Esophagus muscularis mucosa (tissue), 4 donors: ENCODE data around the gene DFFB. TPM values are rescaled to one million over a fixed set of nuclear protein-coding genes. Genes with fewer than 3 reads are reported as not detected.

Source experiments
- DNase-seq: peaks from one replicate; pipeline ENCODE4 v3.0.0-alpha.2; 2017; ENCODE audit errors: extremely low spot score
- H3K27ac ChIP-seq, 4 donors: fragments of 200-600 bp; sonication (generic); replicated peaks in 1 of 4; 1 replicate in 3 of 4; 2 replicates in 1 of 4; pipeline ENCODE4 v1.5.1; 2016 to 2019; ENCODE audit warnings: mild to moderate bottlenecking in 1 of 4
- H3K27me3 ChIP-seq, 4 donors: fragments of 200-600 bp; sonication (generic); one replicate each; pipeline versions ENCODE4 v1.5.1 to v1.6.0; 2016 to 2019
- H3K36me3 ChIP-seq, 4 donors: fragments of 200-600 bp; sonication (generic); one replicate each; pipeline ENCODE4 v1.5.1; 2016 to 2019
- H3K4me1 ChIP-seq, 4 donors: fragments of 200-600 bp; sonication (generic); one replicate each; pipeline ENCODE4 v1.5.1; 2016 to 2019
- H3K4me3 ChIP-seq, 4 donors: fragments of 200-600 bp; sonication (generic); 1 replicate in 2 of 4; 2 replicates in 2 of 4; pipeline ENCODE4 v1.5.1; 2016 to 2019; ENCODE audit warnings: mild to moderate bottlenecking in 4 of 4, moderate library complexity in 1 of 4
- H3K9me3 ChIP-seq, 4 donors: fragments of 200-600 bp; sonication (generic); 1 replicate in 3 of 4; 2 replicates in 1 of 4; pipeline ENCODE4 v1.5.1; 2016 to 2019
- CTCF ChIP-seq, 3 experiments: fragments of 200-600 bp in 2 of 3; fragments of 450-650 bp in 1 of 3; sonication (generic) in 2 of 3; IDR thresholded peaks; one replicate each; pipeline ENCODE4 v1.5.1; 2017 to 2019; ENCODE audit warnings: antibody characterized with exemption in 3 of 3, mild to moderate bottlenecking in 2 of 3, moderate library complexity in 1 of 3
- EP300 ChIP-seq: sonication (generic); formaldehyde crosslinking; IDR thresholded peaks from one replicate; pipeline ENCODE4 v1.6.1; 2017; ENCODE audit warnings: antibody characterized with exemption
- POLR2A ChIP-seq: fragments of 450-650 bp; IDR thresholded peaks from one replicate; pipeline ENCODE4 v1.6.1; 2017; ENCODE audit warnings: antibody characterized with exemption, moderate library complexity, mild to moderate bottlenecking, low read depth
- POLR2AphosphoS5 ChIP-seq, 2 donors: sonication (generic); formaldehyde crosslinking; IDR thresholded peaks; one replicate each; pipeline ENCODE4 v1.6.1; 2017; ENCODE audit warnings: antibody characterized with exemption in 2 of 2
- WGBS: methylation state at CpG from one replicate; pipeline ENCODE4 v1.1.5; 2018; 5-methylcytosine and 5-hydroxymethylcytosine counted together
- intact Hi-C: fragments of 100-400 bp; cut with DNase I; formaldehyde crosslinking; loops from one replicate; pipeline ENCODE4 v1.15.1; 2023
- total RNA-seq, 4 donors: library from RNA; depleted of rRNA; stranded (reverse); fragments of >200 nt; gene quantifications; one replicate each; pipeline versions ENCODE4 v1.1.0 to v1.2.1, GENCODE V29; 2016

DFFB gene
- total RNA-seq, 4 donors from 2014 or later, result 5.0 to 13.4 (median 5.2) TPM

GRCh38 chr1:3921765-3922164, 64.5 kb downstream of the DFFB start:
- H3K27me3 ChIP-seq, result peaks cover 0 to 63% (median 2%) of the 10 kb centered on the region in 4 donors

GRCh38 chr1:3922201-3922725, 65.0 kb downstream of the DFFB start:
- Histone ChIP-seq H3K36me3 (no peaks in the 10 kb centered on the region), H3K27me3 (peaks cover 0 to 59% (median 2%) of the 10 kb centered on the region in 4 donors), H3K9me3 (no peaks in the 10 kb centered on the region), H3K4me1 (peaks cover 0 to 8% (median 0%) of the 10 kb centered on the region in 4 donors), H3K27ac (no peak overlapping the region), H3K4me3 (no peak overlapping the region)
- DNase-seq, result no peak
- intact Hi-C loops, result loop anchor here (10.0 kb wide), 1 partner anchor 1963 kb away; no protein-coding TSS in a partner anchor
- TF ChIP-seq CTCF (IDR thresholded peaks at IDR 0.05), result no peak
- no peak for TF ChIP-seq POLR2AphosphoS5 (IDR thresholded peaks at IDR 0.05)
- TF ChIP-seq EP300, result no peak
- no peak for TF ChIP-seq POLR2A
- WGBS, result 79% methylated on average over 6 of the region's 6 CpGs

More at GRCh38 chr1:3921765-3922164, 64.5 kb downstream of the DFFB start:
- 73% methylated on average over 8 of the region's 8 CpGs for WGBS
- Histone ChIP-seq H3K36me3 (no peaks in the 10 kb centered on the region), H3K9me3 (no peaks in the 10 kb centered on the region), H3K4me3 (no peak overlapping the region), H3K27ac (no peak overlapping the region), H3K4me1 (peaks cover 0 to 8% (median 0%) of the 10 kb centered on the region in 4 donors)
- TF ChIP-seq POLR2A (no peak), CTCF (IDR thresholded peaks at IDR 0.05) (no peak), EP300 (no peak), POLR2AphosphoS5 (IDR thresholded peaks at IDR 0.05) (no peak)
- no peak for DNase-seq
- intact Hi-C loops, result loop anchor here (10.0 kb wide), 1 partner anchor 1963 kb away; no protein-coding TSS in a partner anchor

- H3K27ac ChIP-seq, result no peak overlapping the region
- 56% methylated on average over 6 of the region's 6 CpGs for WGBS
- H3K27me3 ChIP-seq, result peaks cover 0 to 58% (median 2%) of the 10 kb centered on the region in 4 donors
- no peaks in the 10 kb centered on the region for H3K9me3 ChIP-seq
- no peaks in the 10 kb centered on the region for H3K36me3 ChIP-seq
- intact Hi-C loops, result loop anchor here (10.0 kb wide), 1 partner anchor 1962 kb away; no protein-coding TSS in a partner anchor
- TF ChIP-seq EP300 (no peak), CTCF (IDR thresholded peaks at IDR 0.05) (no peak), POLR2AphosphoS5 (IDR thresholded peaks at IDR 0.05) (no peak), POLR2A (no peak)
- no peak for DNase-seq
- H3K4me1 ChIP-seq, result peaks cover 0 to 8% (median 0%) of the 10 kb centered on the region in 4 donors
- no peak overlapping the region for H3K4me3 ChIP-seq
Measured at GRCh38 chr1:3922851-3923250, 65.6 kb downstream of the DFFB start.

GRCh38 chr1:3923378-3924185, 66.3 kb downstream of the DFFB start:
- H3K9me3 ChIP-seq, result no peaks in the 10 kb centered on the region
- no peak overlapping the region for H3K4me3 ChIP-seq
- no peak for TF ChIP-seq POLR2AphosphoS5 (IDR thresholded peaks at IDR 0.05)
- no peak for DNase-seq
- 79% methylated on average over 11 of the region's 25 CpGs for WGBS
- intact Hi-C loops, result loop anchor here (10.0 kb wide), 1 partner anchor 1961 kb away; no protein-coding TSS in a partner anchor
- no peak overlapping the region for H3K27ac ChIP-seq
- H3K36me3 ChIP-seq, result no peaks in the 10 kb centered on the region
- peaks cover 0 to 62% (median 2%) of the 10 kb centered on the region in 4 donors for H3K27me3 ChIP-seq
- peaks cover 0 to 8% (median 0%) of the 10 kb centered on the region in 4 donors for H3K4me1 ChIP-seq

- H3K27me3 ChIP-seq, result peaks cover 0 to 61% (median 2%) of the 10 kb centered on the region in 4 donors
- no peaks in the 10 kb centered on the region for H3K36me3 ChIP-seq
- intact Hi-C loops, result loop anchor here (10.0 kb wide), 1 partner anchor 1960 kb away; no protein-coding TSS in a partner anchor
- H3K4me1 ChIP-seq, result peaks cover 0 to 8% (median 0%) of the 10 kb centered on the region in 4 donors
- WGBS, result 48% methylated on average over 13 of the region's 13 CpGs
- no peak for DNase-seq
- no peaks in the 10 kb centered on the region for H3K9me3 ChIP-seq
- TF ChIP-seq POLR2AphosphoS5 (IDR thresholded peaks at IDR 0.05) (no peak), CTCF (IDR thresholded peaks at IDR 0.05) (no peak), EP300 (no peak), POLR2A (no peak)
- no peak overlapping the region for H3K4me3 ChIP-seq
- no peak overlapping the region for H3K27ac ChIP-seq
Measured at GRCh38 chr1:3924186-3924824, 67.0 kb downstream of the DFFB start.
